Muscle layer of colon (tissue), 2 donors: Measurements from ENCODE around the gene XPO6.
"Not testable (repeated sequence)": the region's sequence is repeated elsewhere in the genome, so short reads cannot be mapped to it uniquely, and the experiment has no call there.

ENCODE experiments used
- H3K27ac ChIP-seq: one replicate; pipeline ENCODE4 v1.7.0; 2013; ENCODE audit warnings: low read depth, mild to moderate bottlenecking, low read length, moderate library complexity
- H3K27me3 ChIP-seq, 2 donors: one replicate each; pipeline ENCODE4 v1.7.0; 2013; ENCODE audit warnings: low read length in 2 of 2, mild to moderate bottlenecking in 2 of 2; ENCODE audit not compliant: insufficient read depth in 2 of 2, control insufficient read depth in 1 of 2
- H3K36me3 ChIP-seq: one replicate; pipeline ENCODE4 v1.7.0; 2013; ENCODE audit warnings: mild to moderate bottlenecking, low read length; ENCODE audit not compliant: insufficient read depth
- H3K4me1 ChIP-seq: one replicate; pipeline ENCODE4 v1.7.0; 2013; ENCODE audit warnings: mild to moderate bottlenecking, low read length; ENCODE audit not compliant: insufficient read depth
- H3K4me3 ChIP-seq, 2 donors: one replicate each; pipeline ENCODE4 v1.7.0; 2013; ENCODE audit warnings: low read length in 2 of 2, low read depth in 1 of 2, mild to moderate bottlenecking in 1 of 2, moderate library complexity in 1 of 2
- H3K9ac ChIP-seq: one replicate; pipeline ENCODE4 v1.7.0; 2013; ENCODE audit warnings: low read length
- H3K9me3 ChIP-seq: one replicate; pipeline ENCODE4 v1.7.0; 2013; ENCODE audit warnings: mild to moderate bottlenecking, low read length
- donor health status: abdominal sarcoma.
- donor health status: Adenocarcinoma of cecum.

Gene XPO6

DNA sequence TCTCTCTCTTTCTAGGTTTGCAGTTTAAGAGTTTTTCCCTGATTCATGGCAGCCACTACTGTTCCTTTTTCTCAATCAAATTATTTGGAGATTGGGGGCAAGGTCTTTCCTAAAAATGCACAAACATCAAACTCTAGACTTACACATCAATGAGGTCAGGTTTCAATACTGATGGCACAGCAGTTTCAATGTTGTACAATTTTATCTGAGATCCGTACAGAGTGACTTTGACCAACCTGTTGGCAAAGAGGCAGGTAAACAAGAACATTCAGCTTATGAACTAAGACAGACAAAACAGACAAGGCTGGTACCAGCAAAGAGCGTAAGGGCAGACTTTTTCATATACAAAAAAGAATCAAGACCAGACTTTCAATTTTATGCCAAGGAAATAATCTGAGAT, 90.2 kb downstream of the XPO6 start:
- H3K27ac ChIP-seq: no peak overlapping the region
- peaks cover 48% of the 10 kb centered on the region for H3K36me3 ChIP-seq
- no peaks in the 10 kb centered on the region for H3K4me1 ChIP-seq
- no peak overlapping the region for H3K9ac ChIP-seq
- H3K4me3 ChIP-seq: no peak overlapping the region
- no peaks in the 10 kb centered on the region for H3K27me3 ChIP-seq
- H3K9me3 ChIP-seq: no peaks in the 10 kb centered on the region

DNA sequence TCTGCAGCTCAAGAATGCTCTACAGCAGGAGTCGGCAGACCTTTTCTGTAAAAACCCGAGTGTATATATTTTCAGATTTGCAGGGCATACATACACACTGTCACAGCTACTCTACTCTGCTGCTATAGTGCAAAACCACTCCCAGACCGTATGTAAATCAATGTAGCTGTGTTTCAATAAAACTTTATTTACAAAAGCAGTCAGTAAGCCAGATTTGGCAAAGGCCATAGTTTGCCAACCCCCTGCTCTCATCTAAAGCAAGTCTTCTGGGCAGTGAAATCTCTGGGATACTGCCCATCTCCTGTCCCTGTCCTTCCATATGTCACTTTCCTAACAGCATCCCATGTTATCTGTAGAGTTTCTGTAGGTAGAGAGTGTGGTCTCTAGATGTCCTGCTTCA, 91.0 kb downstream of the XPO6 start:
- H3K9me3 ChIP-seq: no peaks in the 10 kb centered on the region
- H3K4me1 ChIP-seq: no peaks in the 10 kb centered on the region
- H3K4me3 ChIP-seq: no peak overlapping the region
- H3K9ac ChIP-seq: no peak overlapping the region
- no peaks in the 10 kb centered on the region for H3K27me3 ChIP-seq
- H3K27ac ChIP-seq: no peak overlapping the region
- peaks cover 55% of the 10 kb centered on the region for H3K36me3 ChIP-seq

DNA sequence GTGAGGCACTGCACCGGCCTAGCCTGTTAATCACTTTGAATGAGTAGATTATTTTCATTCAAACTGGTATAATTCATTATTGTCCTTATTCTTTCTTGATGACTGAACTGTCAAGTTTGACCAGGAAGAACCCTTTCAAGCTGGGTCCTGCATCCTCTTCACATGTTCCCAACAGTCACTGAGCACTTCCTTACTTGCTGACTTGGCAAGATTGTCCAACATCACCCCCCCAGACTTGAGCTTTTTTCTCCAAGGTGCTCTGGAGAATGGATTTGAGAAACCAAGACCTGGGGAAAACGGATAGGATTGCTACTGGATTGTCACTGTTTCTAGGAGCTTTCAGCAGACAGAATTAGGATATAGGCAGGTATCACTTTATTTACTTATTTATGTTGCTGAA, 93.1 kb downstream of the XPO6 start:
- Histone ChIP-seq H3K4me1 (no peaks in the 10 kb centered on the region), H3K9ac (no peak overlapping the region), H3K9me3 (no peaks in the 10 kb centered on the region), H3K4me3 (no peak overlapping the region), H3K27me3 (no peaks in the 10 kb centered on the region), H3K36me3 (peaks cover 49% of the 10 kb centered on the region), H3K27ac (no peak overlapping the region)

DNA sequence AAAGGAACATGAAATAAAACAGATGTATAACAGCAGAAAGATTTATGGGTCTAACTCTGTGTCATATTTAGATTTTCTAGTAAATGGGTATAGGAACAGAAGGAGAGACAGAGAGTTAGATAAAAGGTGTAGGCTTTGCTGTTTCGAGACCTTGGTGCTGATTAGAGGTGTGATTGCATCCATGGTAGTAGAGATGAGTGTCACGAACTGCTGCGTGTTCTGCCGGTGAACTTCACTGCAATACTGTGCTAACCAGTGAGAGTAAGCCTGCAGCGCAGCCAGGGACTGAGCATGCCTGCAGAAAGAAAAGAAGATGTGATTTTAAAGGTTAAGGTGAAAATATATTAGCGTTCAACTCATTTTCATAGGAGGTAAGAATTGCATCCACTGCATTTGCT, 94.6 kb downstream of the XPO6 start:
- Histone ChIP-seq H3K4me1 (no peaks in the 10 kb centered on the region), H3K27me3 (no peaks in the 10 kb centered on the region), H3K27ac (no peak overlapping the region), H3K4me3 (no peak overlapping the region), H3K36me3 (peaks cover 41% of the 10 kb centered on the region), H3K9me3 (no peaks in the 10 kb centered on the region), H3K9ac (no peak overlapping the region)

DNA sequence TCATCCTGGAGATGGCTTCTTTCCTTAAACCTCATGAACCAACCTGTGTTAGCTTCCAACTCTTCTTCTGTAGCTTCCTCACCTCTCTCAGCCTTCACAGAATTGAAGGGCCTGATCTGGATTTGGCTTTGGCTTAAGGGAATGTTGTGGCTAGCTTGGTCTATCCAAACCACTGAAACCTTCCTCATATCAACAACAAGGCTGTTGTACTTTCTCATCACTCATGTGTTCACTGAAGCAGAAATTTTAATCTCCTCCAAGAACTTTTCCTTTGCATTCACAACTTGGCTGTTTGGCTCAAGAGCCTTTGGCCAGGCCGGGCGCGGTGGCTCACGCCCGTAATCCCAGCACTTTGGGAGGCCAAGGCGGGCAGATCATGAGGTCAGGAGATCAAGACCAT, 95.9 kb downstream of the XPO6 start:
- not testable (repeated sequence) for H3K9me3 ChIP-seq, H3K27ac ChIP-seq, H3K4me1 ChIP-seq, H3K4me3 ChIP-seq, H3K9ac ChIP-seq, H3K27me3 ChIP-seq
- H3K36me3 ChIP-seq: peaks cover 45% of the 10 kb centered on the region

DNA sequence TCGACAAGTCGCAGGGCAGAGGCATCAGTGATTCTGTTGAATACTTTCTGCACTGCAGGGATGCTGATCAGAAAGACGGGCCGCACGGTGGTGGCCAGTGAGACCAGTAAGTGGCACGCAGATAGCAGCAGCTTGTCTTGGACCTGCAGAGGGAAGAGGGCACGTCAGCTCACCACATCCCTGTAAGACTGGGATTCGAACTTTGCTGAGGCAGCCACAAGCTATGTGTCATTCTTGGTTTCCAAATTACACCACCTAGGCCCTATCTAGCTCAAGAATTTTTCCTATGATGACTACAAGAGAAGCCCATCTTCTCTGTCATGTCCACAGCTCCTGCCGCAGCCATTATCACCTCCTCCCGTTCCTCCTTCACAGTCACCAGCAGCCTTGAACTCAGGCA, 98.9 kb downstream of the XPO6 start:
- H3K27ac ChIP-seq: no peak overlapping the region
- peaks cover 48% of the 10 kb centered on the region for H3K36me3 ChIP-seq
- H3K27me3 ChIP-seq: no peaks in the 10 kb centered on the region
- no peak overlapping the region for H3K9ac ChIP-seq
- no peak overlapping the region for H3K4me3 ChIP-seq
- H3K4me1 ChIP-seq: no peaks in the 10 kb centered on the region
- H3K9me3 ChIP-seq: no peaks in the 10 kb centered on the region

DNA sequence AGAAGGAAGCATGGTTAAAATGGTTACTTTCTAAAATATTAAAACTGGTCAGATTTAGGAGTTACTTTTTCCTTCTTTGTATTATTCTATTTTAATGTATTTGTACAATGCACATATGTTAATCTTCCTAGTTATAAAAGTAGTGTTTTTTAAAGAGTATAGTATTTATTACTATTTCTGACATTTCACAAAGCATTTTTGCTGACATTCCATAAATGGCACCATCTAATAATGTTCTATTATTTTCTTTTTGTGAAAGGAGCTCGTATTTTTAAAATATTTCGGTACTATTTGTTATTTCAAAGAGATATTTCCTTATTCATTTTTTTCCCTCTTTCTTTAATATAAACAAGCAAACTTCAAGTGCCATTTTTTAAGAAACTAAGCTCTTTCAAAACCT, 100.8 kb downstream of the XPO6 start:
- H3K27ac ChIP-seq: no peak overlapping the region
- H3K27me3 ChIP-seq: no peaks in the 10 kb centered on the region
- peaks cover 57% of the 10 kb centered on the region for H3K36me3 ChIP-seq
- no peak overlapping the region for H3K4me3 ChIP-seq
- no peaks in the 10 kb centered on the region for H3K9me3 ChIP-seq
- no peak overlapping the region for H3K9ac ChIP-seq
- H3K4me1 ChIP-seq: no peaks in the 10 kb centered on the region

DNA sequence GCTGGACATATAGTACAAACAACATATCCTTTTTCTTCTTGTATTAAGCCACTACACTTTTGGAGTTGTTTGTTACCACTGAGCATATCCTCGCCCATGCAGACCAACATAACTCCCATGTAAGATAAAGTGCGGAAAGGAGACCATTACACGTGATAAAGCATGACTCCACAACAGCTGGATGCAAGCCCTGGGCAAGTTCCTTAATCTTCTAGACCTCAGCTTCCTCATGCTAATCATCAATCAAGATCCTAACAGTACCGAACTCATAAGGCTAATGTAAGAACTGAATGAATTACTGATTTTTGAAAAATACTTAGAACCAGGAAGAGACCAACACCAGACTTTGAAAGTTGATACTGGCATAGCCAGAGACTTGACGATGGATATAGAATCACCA, 101.3 kb downstream of the XPO6 start:
- Histone ChIP-seq H3K4me1 (no peaks in the 10 kb centered on the region), H3K4me3 (no peak overlapping the region), H3K36me3 (peaks cover 57% of the 10 kb centered on the region), H3K27me3 (no peaks in the 10 kb centered on the region), H3K27ac (no peak overlapping the region), H3K9me3 (no peaks in the 10 kb centered on the region), H3K9ac (no peak overlapping the region)

DNA sequence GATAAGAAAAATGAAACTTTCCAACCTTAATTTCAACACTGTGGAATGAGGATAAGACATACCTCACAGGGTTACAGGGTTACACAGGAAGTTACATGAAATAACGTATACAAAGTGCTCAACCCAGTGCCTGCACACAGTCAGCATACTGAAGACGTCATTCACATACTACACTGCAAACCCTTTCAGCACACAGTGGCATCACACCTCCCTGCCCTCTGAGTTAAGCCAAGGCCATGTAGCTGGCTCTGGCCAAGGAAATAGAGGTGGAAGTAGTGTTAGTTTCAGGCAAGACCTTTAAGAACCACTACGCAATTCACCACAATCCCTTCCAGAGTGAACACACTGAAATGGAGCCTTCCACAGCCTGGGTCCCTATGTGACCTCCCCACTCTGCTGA, 101.7 kb downstream of the XPO6 start:
- peaks cover 55% of the 10 kb centered on the region for H3K36me3 ChIP-seq
- no peaks in the 10 kb centered on the region for H3K4me1 ChIP-seq
- no peak overlapping the region for H3K9ac ChIP-seq
- no peaks in the 10 kb centered on the region for H3K27me3 ChIP-seq
- H3K9me3 ChIP-seq: no peaks in the 10 kb centered on the region
- H3K27ac ChIP-seq: no peak overlapping the region
- H3K4me3 ChIP-seq: no peak overlapping the region

DNA sequence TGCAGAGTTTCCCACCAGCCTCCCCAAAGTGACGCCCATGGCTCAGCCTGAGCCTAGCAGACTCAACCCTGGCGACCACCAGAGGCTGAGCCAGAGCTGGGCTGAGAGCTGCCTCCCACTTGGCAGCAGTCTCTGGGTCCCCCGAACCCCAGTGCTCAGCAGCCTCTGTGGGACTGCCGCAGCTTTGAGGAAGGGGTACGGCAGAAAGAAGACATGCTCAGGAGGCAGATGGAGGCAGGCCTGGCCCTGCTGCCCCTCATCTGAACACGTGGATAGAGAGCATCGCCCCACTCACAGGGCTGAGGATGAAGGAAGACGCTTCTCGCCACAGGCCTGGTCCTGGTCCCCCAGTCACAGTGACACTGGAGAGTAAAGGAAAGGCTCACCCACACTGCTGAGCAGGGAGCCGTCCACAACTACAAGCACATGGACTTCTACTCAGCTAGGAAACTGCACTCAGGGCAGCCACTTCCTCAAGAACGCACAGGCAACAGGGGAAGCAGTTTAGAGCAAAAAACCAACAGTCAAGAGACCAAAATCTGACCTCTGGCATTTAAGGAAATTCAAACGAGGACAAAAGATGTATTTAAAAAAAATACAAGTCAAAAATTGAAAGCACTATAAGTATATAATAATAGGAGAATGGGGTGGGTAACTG, 103.0 kb downstream of the XPO6 start:
- no peak overlapping the region for H3K4me3 ChIP-seq
- no peaks in the 10 kb centered on the region for H3K4me1 ChIP-seq
- no peaks in the 10 kb centered on the region for H3K27me3 ChIP-seq
- H3K9ac ChIP-seq: no peak overlapping the region
- H3K27ac ChIP-seq: no peak overlapping the region
- peaks cover 63% of the 10 kb centered on the region for H3K36me3 ChIP-seq
- no peaks in the 10 kb centered on the region for H3K9me3 ChIP-seq

DNA sequence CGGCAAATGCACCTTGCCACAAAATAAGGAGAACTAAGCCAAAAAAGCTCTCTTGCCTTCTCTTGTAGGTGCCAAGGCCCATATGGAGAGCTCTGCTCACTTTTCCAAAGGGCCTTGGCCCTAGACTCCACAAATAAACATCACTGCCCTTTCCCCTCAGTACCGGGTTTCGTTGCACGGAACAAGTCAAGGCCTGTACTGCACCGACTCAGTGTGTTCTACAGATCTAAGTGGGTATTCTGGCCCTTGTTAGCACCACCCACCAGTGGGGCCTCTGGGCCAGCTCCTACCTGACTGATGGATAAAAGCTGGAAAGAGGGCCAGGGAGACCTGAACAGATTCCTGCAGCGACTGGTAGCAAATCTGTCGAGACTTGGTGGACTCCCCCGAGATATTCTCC, 104.5 kb downstream of the XPO6 start:
- H3K9ac ChIP-seq: no peak overlapping the region
- no peaks in the 10 kb centered on the region for H3K9me3 ChIP-seq
- H3K4me3 ChIP-seq: no peak overlapping the region
- H3K36me3 ChIP-seq: peaks cover 73% of the 10 kb centered on the region
- H3K27me3 ChIP-seq: no peaks in the 10 kb centered on the region
- no peaks in the 10 kb centered on the region for H3K4me1 ChIP-seq
- no peak overlapping the region for H3K27ac ChIP-seq

DNA sequence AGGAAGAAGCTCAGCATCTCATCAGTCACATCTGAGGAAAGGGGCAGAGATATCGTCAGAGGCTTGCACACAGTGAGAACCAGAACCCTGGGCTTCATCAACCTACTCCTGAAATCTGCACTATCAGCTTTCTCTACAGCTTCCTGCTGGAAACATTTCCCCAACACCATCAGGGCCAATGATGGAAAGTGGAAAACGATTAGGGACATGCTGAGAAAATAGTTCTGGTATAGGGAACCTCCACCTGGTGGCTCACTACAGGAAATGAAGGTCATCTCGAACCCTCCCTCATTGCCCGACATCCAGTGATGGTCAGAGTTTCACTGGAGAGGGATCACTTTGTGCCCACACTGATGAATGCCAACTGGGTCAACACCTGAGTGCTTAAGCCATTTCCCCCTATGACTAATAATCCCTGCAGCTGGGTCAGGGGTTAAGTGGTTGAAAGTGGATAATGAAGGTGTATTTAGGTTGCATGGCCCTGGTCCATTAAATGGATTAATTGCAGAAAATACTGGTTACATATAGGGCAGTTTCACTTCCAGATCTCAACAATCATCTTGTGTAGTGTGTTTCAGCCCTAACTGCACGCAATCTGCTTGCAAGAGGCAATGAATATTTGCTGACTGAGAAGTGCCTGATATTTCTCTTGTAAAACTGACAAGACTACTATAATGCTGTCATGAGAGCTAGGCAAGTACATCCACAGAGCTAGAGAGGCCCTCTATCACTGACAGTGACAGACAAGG, 105.1 kb downstream of the XPO6 start:
- H3K4me3 ChIP-seq: no peak overlapping the region
- no peaks in the 10 kb centered on the region for H3K9me3 ChIP-seq
- H3K9ac ChIP-seq: no peak overlapping the region
- no peak overlapping the region for H3K27ac ChIP-seq
- H3K4me1 ChIP-seq: no peaks in the 10 kb centered on the region
- H3K36me3 ChIP-seq: peaks cover 73% of the 10 kb centered on the region
- no peaks in the 10 kb centered on the region for H3K27me3 ChIP-seq
